Astrocyte (in vitro differentiated cells and primary cell): ENCODE measurements around the gene GBF1. TPM values are rescaled to one million over a fixed set of nuclear protein-coding genes. Genes with fewer than 3 reads are reported as not detected.

Experiments
- DNase-seq: peaks from one replicate; pipeline ENCODE4 v3.0.0-alpha.2; 2010; ENCODE audit warnings: low read depth
- FAIRE-seq: peaks from 2 replicates; lab custom pipeline; 2011; peaks lifted over from hg19 to GRCh38; lab: Jason Lieb, UNC
- H2AFZ ChIP-seq: 2 replicates; pipeline ENCODE4 v1.6.0; 2012; ENCODE audit warnings: low read depth, low read length, inconsistent platforms
- H3K27ac ChIP-seq: 2 replicates; pipeline ENCODE4 v1.5.1; 2011; ENCODE audit warnings: low read depth, low read length, inconsistent platforms
- H3K27me3 ChIP-seq: 2 replicates; pipeline ENCODE4 v1.6.0; 2011; ENCODE audit warnings: low read length, inconsistent platforms; ENCODE audit not compliant: insufficient read depth
- H3K36me3 ChIP-seq: 2 replicates; pipeline ENCODE4 v1.5.1; 2011; ENCODE audit warnings: low read length, inconsistent platforms; ENCODE audit not compliant: insufficient read depth
- H3K4me1 ChIP-seq: 2 replicates; pipeline ENCODE4 v1.5.1; 2011; ENCODE audit warnings: low read length, inconsistent platforms; ENCODE audit not compliant: insufficient read depth
- H3K4me2 ChIP-seq: 2 replicates; pipeline ENCODE4 v1.6.0; 2012; ENCODE audit warnings: low read length, inconsistent platforms
- H3K4me3 ChIP-seq: 2 replicates; pipeline ENCODE4 v1.5.1; 2011; ENCODE audit warnings: low read depth, mild to moderate bottlenecking, low read length, inconsistent platforms; ENCODE audit not compliant: insufficient read depth
- H3K79me2 ChIP-seq: 2 replicates; pipeline ENCODE4 v1.6.0; 2012; ENCODE audit warnings: mild to moderate bottlenecking, low read length, inconsistent platforms; ENCODE audit not compliant: insufficient read depth
- H3K9ac ChIP-seq: 2 replicates; pipeline ENCODE4 v1.6.0; 2012; ENCODE audit warnings: mild to moderate bottlenecking, low read length, inconsistent platforms
- H3K9me3 ChIP-seq: 2 replicates; pipeline ENCODE4 v1.5.1; 2012; ENCODE audit warnings: low read depth, mild to moderate bottlenecking, low read length, inconsistent platforms; ENCODE audit not compliant: insufficient read depth
- H4K20me1 ChIP-seq: 2 replicates; pipeline ENCODE4 v1.6.0; 2012; ENCODE audit warnings: low read length, inconsistent platforms; ENCODE audit not compliant: insufficient read depth
- H3K27ac Mint-ChIP-seq: one replicate; pipeline ENCODE4 v1.8.0; 2021; ENCODE audit warnings: mild to moderate bottlenecking, mixed read lengths; ENCODE audit not compliant: unreplicated experiment
- H3K27me3 Mint-ChIP-seq: one replicate; pipeline ENCODE4 v1.8.0; 2021; ENCODE audit warnings: low read depth, mixed read lengths; ENCODE audit not compliant: unreplicated experiment
- H3K36me3 Mint-ChIP-seq: one replicate; pipeline ENCODE4 v1.8.0; 2021; ENCODE audit warnings: low read depth, mixed read lengths; ENCODE audit not compliant: unreplicated experiment
- H3K4me1 Mint-ChIP-seq: one replicate; pipeline ENCODE4 v1.8.0; 2021; ENCODE audit warnings: low read depth, mixed read lengths; ENCODE audit not compliant: unreplicated experiment
- H3K4me3 Mint-ChIP-seq: one replicate; pipeline ENCODE4 v1.8.0; 2021; ENCODE audit warnings: mild to moderate bottlenecking, moderate library complexity, mixed read lengths; ENCODE audit not compliant: unreplicated experiment
- H3K9me3 Mint-ChIP-seq: one replicate; pipeline ENCODE4 v1.8.0; 2021; ENCODE audit warnings: mild to moderate bottlenecking, mixed read lengths; ENCODE audit not compliant: unreplicated experiment
- EZH2 ChIP-seq: IDR thresholded peaks from 2 replicates; pipeline ENCODE4 v1.6.1; 2012; ENCODE audit warnings: mild to moderate bottlenecking, low read length, inconsistent platforms; ENCODE audit not compliant: insufficient read depth
- total RNA-seq: library from RNA; stranded (reverse); gene quantifications from 2 replicates; pipeline ENCODE4 v1.2.1, GENCODE V29; 2021
- TF ChIP-seq, protein P1 (sequence below): IDR thresholded peaks from 2 replicates; pipeline ENCODE4 v1.5.1; 2011; ENCODE audit warnings: low read depth, mild to moderate bottlenecking, inconsistent platforms, low read length, moderate library complexity; ENCODE audit not compliant: insufficient read depth

Gene GBF1
- total RNA-seq, 1 donor from 2014 or later = 72.8 TPM

DNA sequence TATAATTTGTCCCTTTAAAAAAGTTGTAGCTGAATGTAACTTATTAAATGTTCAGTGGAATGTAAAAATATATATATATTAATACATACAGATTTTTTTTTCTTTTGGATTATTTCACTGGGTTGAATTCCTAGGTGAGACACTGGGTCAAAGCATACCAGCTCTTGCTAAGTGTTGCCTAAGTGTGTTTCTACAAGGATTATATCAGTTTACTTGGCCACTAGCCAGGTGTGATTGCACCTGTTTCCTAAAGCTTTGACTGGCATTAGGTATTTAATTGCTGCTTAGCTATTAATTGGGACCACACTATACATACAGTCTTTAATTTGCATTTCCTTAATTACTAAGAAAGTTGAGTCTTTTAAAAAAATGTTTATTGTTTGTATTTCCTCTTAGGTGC lies 24.7 kb upstream of the GBF1 start:
- peaks cover 3% of the 10 kb centered on the region for H3K4me1 Mint-ChIP-seq
- no peak for FAIRE-seq
- peaks cover 6% of the 10 kb centered on the region for H3K4me1 ChIP-seq

DNA sequence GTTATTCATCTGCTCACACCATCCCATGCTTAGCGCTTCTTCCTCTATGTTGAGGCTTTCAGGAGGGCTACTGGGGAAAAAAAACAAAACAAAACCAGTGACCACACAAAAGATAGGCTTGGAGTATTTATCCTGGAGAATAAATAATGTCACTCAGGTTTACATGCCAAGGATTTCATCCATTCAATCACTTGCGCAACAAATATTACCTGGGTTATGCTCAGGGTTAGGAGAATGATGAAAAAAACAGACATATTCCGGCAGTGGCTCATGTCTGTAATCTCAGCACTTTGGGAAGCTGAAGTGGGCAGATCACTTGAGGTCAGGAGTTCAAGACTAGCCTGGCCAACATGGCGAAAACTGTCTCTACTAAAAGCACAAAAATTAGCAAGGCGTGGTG lies 22.5 kb upstream of the GBF1 start:
- no peak overlapping the region for H3K4me3 ChIP-seq
- no peaks in the 10 kb centered on the region for H3K36me3 Mint-ChIP-seq
- DNase-seq (no peak), FAIRE-seq (no peak)
- H4K20me1 ChIP-seq = no peaks in the 10 kb centered on the region
- H3K4me1 ChIP-seq = peaks cover 14% of the 10 kb centered on the region
- no peak overlapping the region for H3K9ac ChIP-seq
- no peak overlapping the region for H3K4me3 Mint-ChIP-seq
- H3K9me3 Mint-ChIP-seq = no peaks in the 10 kb centered on the region
- no peak overlapping the region for H3K4me2 ChIP-seq
- H2AFZ ChIP-seq = no peak overlapping the region
- H3K27me3 ChIP-seq = peaks cover 33% of the 10 kb centered on the region
- no peak overlapping the region for H3K27ac ChIP-seq
- peaks cover 8% of the 10 kb centered on the region for H3K4me1 Mint-ChIP-seq
- H3K27me3 Mint-ChIP-seq = peaks cover 30% of the 10 kb centered on the region
- no peaks in the 10 kb centered on the region for H3K79me2 ChIP-seq
- H3K27ac Mint-ChIP-seq = no peak overlapping the region
- H3K9me3 ChIP-seq = no peaks in the 10 kb centered on the region
- no peaks in the 10 kb centered on the region for H3K36me3 ChIP-seq
- TF ChIP-seq, protein P1, sequence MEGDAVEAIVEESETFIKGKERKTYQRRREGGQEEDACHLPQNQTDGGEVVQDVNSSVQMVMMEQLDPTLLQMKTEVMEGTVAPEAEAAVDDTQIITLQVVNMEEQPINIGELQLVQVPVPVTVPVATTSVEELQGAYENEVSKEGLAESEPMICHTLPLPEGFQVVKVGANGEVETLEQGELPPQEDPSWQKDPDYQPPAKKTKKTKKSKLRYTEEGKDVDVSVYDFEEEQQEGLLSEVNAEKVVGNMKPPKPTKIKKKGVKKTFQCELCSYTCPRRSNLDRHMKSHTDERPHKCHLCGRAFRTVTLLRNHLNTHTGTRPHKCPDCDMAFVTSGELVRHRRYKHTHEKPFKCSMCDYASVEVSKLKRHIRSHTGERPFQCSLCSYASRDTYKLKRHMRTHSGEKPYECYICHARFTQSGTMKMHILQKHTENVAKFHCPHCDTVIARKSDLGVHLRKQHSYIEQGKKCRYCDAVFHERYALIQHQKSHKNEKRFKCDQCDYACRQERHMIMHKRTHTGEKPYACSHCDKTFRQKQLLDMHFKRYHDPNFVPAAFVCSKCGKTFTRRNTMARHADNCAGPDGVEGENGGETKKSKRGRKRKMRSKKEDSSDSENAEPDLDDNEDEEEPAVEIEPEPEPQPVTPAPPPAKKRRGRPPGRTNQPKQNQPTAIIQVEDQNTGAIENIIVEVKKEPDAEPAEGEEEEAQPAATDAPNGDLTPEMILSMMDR = no peak
- no peak for TF ChIP-seq EZH2

More for the DNA sequence above, 24.7 kb upstream of the GBF1 start:
- no peaks in the 10 kb centered on the region for H3K36me3 Mint-ChIP-seq
- Histone ChIP-seq H3K4me3 (no peak overlapping the region), H3K36me3 (no peaks in the 10 kb centered on the region), H4K20me1 (no peaks in the 10 kb centered on the region), H3K27ac (no peak overlapping the region), H3K27me3 (peaks cover 23% of the 10 kb centered on the region), H3K9me3 (no peaks in the 10 kb centered on the region), H3K9ac (no peak overlapping the region), H3K4me2 (no peak overlapping the region), H3K79me2 (no peaks in the 10 kb centered on the region), H2AFZ (no peak overlapping the region)
- no peak for TF ChIP-seq EZH2
- TF ChIP-seq, protein P1 = no peak
- no peaks in the 10 kb centered on the region for H3K9me3 Mint-ChIP-seq
- no peak for DNase-seq
- peaks cover 15% of the 10 kb centered on the region for H3K27me3 Mint-ChIP-seq
- no peak overlapping the region for H3K4me3 Mint-ChIP-seq
- H3K27ac Mint-ChIP-seq = no peak overlapping the region

DNA sequence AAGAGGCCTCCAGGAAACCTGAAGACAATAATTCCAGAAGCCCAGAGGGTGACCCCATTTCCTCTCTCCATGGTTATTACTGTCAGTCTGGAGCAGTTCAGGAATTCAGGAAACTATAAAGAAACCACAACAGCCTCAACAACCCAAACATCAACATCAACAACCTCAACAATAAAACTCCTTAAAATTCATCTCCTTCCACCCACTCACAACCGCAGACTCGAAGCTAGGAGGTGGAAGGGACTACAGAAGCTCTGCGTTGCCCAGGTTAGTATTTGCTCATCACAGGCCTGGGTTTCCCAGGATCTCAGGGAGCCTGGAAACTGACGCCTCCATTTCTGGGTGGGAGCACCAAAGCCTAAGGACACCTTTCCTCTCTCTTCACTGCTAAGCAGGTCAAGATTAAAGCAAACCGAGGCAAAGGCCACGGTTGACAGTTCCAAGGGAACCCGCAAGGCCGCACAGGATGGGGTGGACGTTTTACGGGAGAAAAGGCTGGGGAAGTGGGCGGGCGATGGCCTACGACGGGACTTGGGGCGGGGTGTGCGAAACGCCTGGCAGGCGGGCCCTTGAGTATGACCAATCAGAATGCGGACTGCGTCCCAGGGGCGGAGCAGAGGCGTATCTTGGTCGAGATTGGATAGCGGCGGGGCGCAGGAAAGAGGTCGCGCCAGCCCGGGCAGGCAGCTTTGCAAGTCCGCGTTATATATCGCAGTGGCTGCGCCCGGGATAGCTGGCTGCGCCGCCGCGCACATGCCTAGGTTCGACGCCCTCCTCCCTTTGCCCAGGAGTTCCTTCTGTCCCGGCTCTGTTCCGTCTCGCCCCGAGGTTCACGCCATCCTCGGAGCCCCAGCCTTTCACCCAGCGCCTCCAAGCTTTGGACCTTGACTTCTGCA lies 19.4 kb upstream of the GBF1 start, which contains the start of gene ELOVL3:
TSS of gene ELOVL3 (plus strand) at position 654 of the 896 bp plus-strand sequence. CDS start 250 bp downstream, outside the sequence.
- Histone ChIP-seq H3K9me3 (no peaks in the 10 kb centered on the region), H3K27ac (no peak within 1 kb of the TSS), H2AFZ (peak within 1 kb of the TSS; percentile 95), H3K36me3 (no peaks in the 10 kb centered on the region), H3K9ac (peak within 1 kb of the TSS; percentile 59), H3K79me2 (no peaks in the 10 kb centered on the region), H4K20me1 (no peaks in the 10 kb centered on the region), H3K4me3 (peak within 1 kb of the TSS; percentile 32), H3K4me2 (peak within 1 kb of the TSS; percentile 87), H3K27me3 (peaks cover 44% of the 10 kb centered on the region), H3K4me1 (peaks cover 25% of the 10 kb centered on the region)
- H3K4me1 Mint-ChIP-seq = peaks cover 8% of the 10 kb centered on the region
- no peaks in the 10 kb centered on the region for H3K36me3 Mint-ChIP-seq
- peak within 1 kb of the TSS; percentile 91 for H3K27ac Mint-ChIP-seq
- FAIRE-seq = peak; percentile 23
- peak within 1 kb of the TSS; percentile 80 for H3K4me3 Mint-ChIP-seq
- DNase-seq = peak; percentile 88
- no peaks in the 10 kb centered on the region for H3K9me3 Mint-ChIP-seq
- peaks cover 53% of the 10 kb centered on the region for H3K27me3 Mint-ChIP-seq
- TF ChIP-seq, protein P1 = no peak
- TF ChIP-seq EZH2 = no peak
